Measurements from ENCODE around the gene VMP1. TPM values are rescaled to one million over a fixed set of nuclear protein-coding genes. Genes with fewer than 3 reads are reported as not detected.

Gene VMP1
- total RNA-seq, 1 donor from 2014 or later: 401 TPM

DNA sequence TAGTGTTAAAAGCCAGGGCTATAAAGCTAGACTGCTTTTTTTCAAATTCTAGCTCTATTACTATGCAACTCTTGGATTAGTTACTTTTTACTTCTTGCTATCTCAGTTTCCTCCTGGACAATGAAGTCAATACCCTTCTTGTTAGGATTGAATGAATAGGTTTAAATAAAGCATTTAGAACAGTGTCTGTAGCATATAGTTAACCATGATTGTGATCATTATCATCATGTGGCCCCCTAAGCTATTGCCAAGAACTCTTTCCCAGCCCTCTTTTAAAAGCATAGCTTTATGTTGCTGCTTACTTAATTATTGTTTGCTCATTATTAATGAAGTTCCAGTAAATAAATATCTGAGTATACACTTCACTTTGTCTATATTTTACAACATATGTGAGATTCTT is 4.5 kb downstream of the VMP1 start:
- no peak for DNase-seq (ENCODE audit: low spot score)

DNA sequence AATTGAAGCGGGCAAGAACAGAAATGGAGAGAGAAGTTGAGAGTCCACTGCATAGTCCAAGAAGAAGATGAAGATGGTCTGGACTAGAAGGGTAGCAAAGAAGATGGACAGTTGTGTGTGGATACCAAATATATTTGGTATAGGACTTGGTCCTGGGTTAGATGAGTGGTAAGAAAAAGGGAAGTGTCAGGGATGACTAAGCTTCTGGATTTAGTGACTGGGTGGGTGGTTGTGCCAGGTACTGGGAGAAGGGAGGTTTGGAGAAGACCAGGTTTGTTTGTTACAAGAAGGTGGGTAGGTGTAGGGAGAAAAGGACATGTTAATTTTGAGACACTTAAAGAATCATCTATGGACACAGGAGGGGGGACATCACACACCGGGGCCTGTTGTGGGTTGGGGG is 5.4 kb downstream of the VMP1 start:
- no peak for DNase-seq (ENCODE audit: low spot score)

DNA sequence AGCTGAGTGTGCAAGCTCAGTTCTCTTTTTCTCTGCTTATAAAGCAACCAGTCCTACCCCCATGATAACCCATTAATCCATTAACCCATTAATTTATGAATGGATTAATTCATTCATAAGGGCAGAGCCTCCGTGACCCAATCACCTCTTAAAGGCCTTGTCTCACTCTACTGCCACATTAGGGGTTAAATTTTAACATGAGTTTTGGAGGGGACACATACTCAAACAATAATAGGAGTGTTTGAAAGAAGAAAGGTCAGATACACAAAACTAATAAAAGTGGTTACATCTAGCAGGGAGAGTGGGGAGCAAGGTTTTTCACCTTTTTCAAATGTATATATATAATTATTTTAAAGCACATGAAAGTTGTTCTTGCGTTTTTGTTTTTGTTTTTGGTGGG is 6.8 kb downstream of the VMP1 start:
- DNase-seq (ENCODE audit: low spot score): no peak

DNA sequence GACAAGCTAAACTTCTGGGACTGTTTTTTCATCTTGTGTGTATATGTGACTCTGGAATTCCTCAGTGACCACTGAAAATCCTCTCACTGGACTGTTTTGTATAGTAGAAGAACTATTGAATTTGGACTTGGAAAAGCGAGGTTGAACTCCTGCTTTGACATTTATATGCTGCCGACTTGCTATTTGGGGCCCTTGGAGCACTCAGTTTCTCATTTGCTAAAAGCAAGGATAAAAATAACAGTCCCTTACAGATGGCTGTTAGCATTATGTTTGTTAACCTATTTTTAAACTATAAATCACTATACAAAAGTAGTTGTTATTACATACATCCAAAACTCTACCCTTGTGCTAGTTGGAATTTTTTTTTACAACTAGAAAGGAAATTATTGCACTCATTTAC is 9.0 kb downstream of the VMP1 start:
- DNase-seq (ENCODE audit: low spot score): no peak

DNA sequence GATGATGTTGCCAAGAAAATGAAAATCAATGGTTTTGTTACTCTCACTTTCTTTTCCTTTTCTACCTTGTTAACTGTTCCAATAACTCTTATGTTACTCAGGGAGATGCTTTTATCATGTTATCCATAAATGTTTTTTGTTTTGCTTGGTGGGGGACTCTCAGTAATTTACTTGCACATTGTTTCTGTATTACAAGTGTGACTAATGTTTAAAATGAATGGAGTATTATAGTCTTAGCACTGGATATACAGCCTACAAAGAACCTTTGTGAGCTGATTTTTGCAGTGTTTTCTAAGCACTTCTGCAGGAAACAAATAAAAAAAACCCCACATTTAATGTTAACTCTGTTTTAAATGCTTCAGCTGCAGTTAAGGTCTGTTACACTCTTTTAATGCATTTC is 12.1 kb downstream of the VMP1 start:
- no peak for DNase-seq (ENCODE audit: low spot score)

DNA sequence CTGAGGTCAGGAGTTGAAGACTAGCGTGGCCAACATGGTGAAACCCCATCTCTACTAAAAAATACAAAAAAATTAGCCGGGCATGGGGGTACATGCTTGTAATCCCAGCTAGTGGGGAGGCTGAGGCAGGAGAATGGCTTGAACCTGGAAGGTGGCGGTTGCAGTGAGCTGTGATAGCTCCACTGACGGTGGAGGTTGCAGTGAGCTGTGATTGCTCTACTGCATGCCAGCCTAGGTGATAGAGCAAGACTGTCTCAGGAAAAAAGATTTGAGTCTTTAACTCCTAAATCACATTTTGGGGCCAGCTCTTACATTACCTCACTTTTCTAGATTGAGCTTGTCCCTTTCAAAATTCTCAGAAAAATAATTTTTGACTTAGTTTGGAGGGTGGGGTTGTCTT is 15.2 kb downstream of the VMP1 start:
- DNase-seq (ENCODE audit: low spot score): no peak

DNA sequence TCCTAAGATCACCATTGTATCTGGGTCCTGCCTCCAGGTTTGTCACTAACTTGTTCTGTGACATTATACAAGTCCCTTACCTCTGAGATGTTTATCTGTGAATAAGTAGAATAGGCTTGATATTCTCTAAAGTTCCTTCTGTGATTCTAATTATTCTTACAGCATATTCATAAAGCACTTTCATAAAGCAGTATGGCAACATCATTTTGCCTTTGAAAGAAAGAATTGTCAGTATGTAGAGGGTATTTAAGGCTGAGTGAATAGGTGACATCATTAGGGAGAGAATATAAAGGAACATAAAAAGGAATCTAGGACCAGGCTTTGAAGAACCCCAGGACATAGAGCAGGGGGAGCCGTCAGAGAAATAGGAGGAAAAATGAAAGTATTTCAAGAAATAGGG is 15.6 kb downstream of the VMP1 start:
- DNase-seq (ENCODE audit: low spot score): no peak

DNA sequence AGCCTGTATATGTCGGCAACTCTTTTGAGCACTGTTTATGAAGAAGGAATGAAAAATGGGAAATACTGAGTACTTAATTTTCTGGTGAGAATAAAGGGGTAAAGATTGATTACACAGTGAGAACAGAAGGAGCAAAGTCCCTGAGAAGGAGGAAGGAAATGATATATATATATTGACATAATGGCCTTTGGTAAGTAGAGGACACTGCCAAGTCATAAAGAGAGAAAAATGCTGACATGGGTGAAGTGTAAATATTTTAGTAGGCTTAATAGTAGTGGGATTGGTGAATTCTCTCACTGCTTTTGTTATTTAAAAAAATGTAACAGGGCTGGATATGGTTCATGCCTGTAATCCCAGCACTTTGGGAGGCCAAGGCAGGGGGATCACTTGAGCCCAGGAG is 16.2 kb downstream of the VMP1 start:
- DNase-seq (ENCODE audit: low spot score): no peak

DNA sequence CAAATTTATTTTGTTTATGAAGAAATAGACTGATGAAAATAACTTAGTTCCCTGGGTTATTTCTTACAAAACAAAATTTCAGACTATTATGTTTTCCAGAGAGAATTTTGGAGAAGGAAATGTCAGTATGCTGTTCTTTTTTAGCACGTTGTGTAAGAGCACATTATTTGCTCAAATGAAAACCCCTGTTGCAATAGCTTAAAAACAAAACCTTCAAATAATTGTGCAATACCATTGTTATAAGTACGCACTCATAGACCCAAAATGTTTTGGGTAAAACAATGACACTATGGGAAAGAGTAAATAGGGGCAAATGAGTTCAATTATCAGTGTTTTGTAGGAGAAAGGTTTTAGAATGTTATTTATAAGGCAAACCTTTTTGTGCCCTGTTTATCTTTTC is 18.2 kb downstream of the VMP1 start:
- DNase-seq (ENCODE audit: low spot score): peak; percentile 12

DNA sequence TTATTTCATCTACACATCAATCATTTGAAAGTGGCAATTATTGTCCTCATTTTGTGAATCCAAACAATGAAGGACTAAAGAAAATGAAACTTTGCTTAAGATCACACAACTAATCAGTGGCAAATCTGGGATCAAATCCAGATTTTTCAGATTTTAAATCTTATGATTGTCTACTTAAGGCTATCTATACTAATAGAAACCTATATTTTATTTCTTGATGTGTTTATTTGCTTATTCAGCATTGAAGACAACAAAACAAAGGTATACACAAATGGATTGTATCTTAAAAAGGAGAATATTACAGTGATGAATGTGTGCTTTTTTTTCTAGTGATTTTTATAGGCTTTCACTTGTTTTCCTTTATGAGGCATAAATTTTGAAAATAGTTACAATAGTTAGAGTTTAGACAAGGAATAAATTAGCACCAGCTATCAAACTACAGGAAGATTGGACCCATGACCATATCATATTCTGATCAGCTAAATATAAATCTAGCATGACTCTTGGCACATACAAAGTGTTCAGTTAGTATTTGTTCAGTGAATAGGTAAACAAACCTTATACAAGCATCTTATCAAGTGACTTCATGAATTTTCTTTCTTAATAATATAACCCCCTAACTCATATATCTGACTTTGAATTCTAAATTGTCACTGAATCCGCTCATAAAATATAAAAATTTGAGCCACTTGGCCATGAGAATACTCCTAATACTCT is 20.5 kb downstream of the VMP1 start:
- no peak for DNase-seq (ENCODE audit: low spot score)

DNA sequence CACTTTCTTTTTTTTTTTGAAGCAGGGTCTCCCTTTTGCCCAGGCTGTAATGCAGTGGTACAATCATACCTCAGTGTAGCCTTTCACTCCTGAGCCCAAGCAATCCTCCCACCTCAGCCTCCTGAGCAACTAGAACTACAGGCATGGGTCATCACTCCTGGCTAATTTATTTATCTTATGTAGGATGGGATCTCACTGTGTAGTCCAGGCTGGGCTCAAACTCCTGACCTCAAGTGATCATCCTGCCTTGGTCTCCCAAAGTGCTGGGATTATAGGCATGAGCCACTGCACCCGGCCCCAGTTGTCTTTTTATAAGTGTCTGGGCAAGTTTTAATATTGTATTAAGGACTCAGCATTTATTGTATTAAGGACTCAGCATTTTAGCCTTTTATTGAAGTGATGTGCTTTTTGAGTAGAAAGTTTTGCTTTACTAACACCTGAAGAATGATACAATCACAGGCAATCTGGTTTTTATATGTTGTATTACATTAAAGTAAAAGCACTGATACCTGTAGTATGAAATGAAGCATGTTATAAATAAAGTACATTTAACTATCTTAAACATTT is 22.9 kb downstream of the VMP1 start:
- no peak for DNase-seq (ENCODE audit: low spot score)

DNA sequence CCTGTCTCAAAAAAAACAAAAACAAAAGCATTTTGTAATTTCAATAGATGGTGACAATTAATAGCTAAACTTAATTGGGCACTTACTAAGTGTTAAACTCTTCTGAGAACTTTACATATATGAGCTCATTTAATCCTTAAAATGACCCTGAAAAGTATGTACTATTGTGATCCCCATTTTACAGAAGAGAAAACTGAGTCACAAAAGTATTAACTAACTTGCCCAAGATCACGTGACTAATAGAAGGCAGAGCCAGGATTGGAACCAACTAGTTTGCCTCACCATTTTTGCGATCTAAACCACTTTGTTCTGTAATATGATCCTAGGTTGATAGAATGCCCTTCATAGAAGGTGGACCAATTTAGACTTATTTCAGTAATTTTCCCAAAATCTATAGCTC is 26.2 kb downstream of the VMP1 start:
- no peak for DNase-seq (ENCODE audit: low spot score)

DNA sequence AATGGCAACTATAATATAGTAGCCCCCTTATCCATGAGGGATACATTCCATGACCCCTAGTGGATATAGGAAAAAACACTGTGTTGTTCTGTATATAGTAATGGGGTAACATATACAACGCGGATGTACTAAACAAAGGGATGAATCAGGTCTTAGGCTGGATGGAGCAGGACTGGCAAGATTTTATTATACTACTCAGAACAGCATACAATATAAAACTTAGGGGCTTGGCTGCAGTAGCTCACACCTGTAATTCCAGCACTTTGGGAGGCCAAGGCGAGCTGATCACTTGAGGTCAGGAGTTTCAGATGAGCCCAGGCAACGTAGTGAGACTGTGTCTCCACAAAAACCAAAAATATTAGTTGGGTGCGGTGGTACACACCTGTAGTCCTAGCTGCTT is 26.8 kb downstream of the VMP1 start:
- no peak for DNase-seq (ENCODE audit: low spot score)

DNA sequence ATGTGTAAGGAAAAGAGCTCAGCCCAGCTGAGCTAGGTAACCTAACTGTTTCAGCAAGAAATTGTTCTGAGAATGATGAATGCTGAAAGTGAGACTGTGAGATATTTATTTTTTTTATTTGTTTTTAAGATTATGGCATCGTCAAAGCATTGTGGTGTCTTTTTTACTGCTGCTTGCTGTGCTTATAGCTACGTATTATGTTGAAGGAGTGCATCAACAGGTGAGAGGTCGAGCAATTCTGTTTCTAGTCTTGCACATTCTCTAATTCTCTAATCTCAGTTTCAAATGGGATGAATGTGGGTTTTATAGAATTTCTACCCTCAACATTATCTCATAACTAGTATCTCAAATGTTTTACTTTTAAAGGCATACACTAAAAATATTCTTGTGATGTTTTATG is 29.9 kb downstream of the VMP1 start:
- DNase-seq (ENCODE audit: low spot score): no peak

DNA sequence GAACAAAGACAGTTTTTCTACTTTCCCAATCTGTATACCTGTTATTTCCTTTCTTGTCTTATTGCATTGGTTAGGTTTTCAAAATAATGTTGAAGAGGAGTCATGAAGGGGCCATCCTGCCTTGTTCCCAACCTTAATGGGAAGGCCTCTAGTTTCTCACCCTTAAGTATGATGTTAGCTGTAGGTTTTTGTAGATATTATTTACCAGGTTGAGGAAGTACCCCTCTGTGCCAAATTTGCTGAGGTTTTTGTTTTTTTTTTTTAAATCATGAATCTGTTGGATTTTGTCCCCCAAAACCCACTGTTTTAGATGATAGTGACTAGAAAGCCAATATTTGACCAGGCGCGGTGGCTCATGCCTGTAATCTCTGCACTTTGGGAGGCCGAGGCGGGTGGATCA is 36.4 kb downstream of the VMP1 start:
- no peak for DNase-seq (ENCODE audit: low spot score)

DNA sequence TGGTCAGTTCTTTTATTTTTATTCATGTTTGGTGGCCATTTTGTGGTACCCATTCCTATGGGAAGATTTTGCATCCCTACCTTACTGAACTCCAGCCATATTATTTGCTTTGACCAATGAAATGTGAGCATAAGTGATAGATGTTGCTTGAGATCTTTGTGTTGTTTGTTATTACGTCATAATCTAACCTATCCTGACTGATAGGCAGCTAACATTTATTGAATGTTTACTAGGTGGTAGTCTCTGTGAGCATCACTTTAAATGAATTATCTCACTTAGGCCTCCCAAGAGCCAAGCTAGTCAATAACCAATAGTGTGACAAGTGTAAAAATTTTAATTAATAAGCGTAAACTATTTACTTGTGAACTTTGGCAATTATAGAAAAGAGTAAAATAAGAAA is 37.6 kb downstream of the VMP1 start:
- DNase-seq (ENCODE audit: low spot score): no peak

DNA sequence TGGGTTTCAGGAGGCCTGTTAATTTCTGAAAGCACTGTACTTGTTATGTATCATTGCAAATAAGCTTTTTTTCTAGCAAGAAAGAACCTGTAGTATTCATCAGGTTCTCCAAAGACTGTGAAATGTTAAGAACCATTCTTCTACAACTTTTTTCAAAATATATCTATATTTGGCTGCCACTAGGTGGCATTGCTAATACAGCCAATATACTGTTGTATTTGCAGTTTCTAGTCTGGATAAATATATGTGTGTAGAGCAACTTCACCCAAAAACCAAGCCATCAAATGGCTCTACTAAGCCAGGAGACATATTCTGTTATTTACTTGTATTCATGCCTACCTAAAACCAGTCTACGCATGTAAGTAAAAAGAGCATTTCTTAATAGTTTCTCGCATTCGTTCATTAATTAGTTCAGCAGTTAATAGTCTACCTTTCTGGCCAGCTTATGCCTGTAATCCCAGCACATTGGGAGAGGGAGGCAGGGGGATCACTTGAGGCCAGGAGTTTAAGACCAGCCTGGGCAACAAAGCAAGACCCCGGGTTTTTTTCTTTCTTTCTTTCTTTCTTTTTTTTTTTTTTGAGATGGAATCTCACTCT is 39.5 kb downstream of the VMP1 start:
- peak; percentile 51 for DNase-seq (ENCODE audit: low spot score)

DNA sequence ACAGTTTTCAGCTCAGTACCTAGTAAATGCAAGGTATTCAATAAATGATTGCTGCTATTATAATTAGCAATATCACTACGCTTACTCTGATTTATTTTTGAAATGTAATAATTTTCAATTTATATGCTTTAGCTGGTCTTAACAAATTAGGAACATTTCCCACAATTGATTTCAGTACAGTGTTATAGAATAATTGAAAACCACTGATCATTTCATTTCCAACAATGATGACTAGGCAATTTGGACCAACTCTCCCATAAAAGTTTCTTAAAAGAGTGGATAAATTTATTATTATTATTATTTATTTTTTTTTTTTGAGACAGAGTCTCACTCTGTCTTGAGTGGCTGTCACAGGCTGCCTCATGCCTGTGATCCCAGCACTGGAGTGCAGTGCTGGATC is 41.1 kb downstream of the VMP1 start:
- no peak for DNase-seq (ENCODE audit: low spot score)

DNA sequence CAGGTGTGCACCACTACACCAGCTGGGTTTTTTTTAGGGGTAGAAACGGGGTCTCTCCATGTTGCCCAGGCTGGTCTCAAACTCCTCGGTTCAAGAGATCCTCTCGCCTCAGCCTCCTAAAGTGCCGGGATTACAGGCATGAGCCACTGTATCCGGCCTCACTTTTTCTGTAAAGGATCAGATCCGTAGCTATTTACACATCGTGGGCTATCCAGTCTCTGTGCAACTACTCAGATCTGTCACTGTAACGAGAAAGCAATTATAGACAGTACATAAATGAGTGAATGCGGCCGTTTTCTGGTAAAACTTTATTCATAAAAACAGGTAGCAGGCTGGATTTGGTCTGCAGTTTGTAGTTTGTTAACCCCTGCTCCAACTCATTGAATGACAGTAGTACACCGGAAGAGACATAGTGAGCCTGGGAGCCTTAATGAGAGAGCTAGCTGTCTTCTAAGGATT is 44.5 kb downstream of the VMP1 start:
- no peak for DNase-seq (ENCODE audit: low spot score)

DNA sequence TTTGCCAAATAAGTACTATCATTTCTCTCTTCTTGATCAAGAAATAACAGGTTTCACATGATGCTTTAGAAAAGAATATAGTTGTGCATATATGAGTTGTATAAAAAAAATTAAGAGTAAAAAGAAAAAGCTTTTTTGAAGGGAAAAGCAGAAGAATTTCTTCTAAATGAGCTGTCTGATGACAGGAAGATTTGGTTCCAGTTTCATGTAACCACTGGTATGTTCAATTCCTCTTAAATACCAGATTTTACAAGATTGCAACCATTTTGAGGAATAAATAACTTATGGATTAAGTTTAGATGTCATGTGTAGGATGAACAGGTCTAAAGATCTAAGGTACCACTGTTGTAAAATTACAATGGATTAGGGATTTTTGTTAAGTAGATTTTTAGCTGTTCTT is 45.0 kb downstream of the VMP1 start:
- DNase-seq (ENCODE audit: low spot score): no peak

DNA sequence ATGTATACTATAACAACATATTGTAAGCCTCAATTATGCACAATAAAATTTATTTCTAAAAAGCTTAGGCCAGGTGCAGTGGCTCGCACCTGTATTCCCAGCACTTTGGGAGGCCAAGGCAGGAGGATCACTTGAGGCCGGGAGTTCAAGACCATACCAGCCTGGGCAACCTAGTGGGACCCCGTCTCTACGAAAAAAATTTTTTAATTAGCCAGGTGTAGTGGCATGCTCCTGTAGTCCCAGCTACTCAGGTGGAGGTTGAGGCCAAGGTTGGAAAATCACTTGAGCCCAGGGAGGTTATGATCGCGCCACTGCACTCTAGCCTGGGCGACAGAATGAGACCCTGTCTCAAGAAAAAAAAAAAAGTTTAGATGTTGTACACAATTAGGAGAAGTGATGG is 45.5 kb downstream of the VMP1 start:
- DNase-seq (ENCODE audit: low spot score): no peak

DNA sequence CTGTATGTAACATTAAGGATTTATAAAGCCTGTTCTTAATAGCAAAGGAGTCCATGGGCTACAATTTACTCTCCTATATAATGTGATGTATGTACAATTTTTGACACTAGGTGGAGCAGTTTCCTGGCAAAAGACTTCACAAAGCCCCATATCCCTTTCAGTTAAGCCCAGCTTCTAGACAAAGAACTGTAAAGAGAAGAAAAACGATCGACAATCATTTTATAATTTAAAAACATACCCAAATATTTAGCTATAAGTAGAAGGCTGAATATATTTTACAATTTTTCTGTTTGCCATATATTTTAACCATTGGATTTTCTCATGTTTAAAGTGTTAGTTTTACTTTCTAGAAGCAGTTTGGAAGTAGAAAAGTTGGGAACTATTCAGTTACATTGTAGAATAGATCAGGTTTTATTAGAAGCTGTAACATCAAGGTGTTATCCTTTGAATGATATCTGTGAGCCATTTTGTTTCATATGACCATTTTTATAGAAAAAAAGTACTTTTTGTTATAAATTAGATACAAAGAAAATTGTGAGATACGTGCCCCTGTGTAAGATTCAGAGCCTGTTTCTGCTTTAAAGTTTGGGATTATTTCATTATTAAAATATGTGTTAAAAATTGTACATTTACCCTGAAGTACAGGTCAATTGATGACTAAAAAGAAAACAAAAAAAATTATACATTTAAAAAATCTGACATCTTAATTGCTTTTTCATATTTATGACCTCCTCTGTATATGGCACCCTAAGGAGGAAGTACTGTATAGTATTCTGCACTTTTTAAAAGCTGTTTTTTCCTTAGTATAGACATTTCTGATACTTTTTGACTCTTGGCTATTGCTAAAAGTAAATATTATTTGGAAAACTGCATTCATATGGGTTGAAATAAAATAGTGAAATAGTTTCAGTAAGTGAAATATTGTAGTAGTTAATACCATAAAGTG is 46.3 kb downstream of the VMP1 start:
- DNase-seq (ENCODE audit: low spot score): peak; percentile 93
